ENCODE data around the gene FAM171A1.

FAM171A1 gene

DNA sequence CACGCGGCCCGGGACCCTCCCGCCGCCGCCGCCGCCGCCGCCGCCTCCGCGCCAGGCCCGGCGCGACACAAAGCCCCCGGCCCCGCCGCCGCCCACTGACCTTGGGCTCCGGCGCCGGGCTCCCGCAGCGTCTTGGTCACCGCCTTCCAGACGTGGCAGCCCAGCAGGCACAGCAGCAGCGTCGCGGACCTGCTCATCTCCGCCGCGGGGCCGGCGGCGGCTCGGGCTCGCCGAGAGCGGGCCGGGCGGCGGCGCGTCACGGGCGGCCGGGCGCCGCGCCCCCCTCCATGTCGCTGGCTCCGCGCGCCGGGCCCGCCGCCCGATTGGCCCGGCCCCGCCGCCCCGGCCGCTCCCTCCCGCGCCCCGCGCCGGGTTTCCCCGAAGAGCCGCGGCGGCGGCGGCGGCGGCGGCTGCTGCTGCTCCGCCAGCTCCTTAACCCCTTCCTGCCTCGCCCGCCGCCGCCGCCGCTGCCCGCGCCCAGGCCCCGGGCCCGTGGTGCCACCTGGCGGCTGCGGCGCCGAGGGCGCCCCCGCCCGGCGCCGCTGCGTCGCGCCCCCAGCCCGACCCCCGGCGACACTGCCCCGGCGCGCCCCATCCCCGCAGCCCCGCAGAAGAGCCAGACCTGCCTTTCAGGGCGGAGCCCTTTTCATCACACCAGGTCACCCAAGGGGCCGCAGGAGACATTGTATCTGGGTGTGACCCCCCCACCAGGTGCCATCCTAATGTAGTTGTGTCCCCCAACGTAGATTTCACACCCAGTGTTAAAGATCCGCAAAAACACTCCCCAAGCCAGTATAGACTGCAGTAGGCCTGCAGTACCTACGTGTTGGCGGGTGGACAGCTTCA is at the start of gene FAM171A1:
Gene FAM171A1 (minus strand): TSS at position 434 of the 846 bp plus-strand sequence. CDS start 237 bp downstream, at position 197.
- Histone ChIP-seq H3K9me3 (ENCODE audit: control insufficient read depth, low read length) (no peaks in the 10 kb centered on the region), H3K79me2 (no peaks in the 10 kb centered on the region), H3K9ac (peak within 1 kb of the TSS; percentile 33), H3K27me3 (ENCODE audit: control insufficient read depth, insufficient read depth, low read length) (no peaks in the 10 kb centered on the region), H3K4me2 (ENCODE audit: low read length) (peak within 1 kb of the TSS; percentile 84), H3K36me3 (ENCODE audit: control insufficient read depth, insufficient read depth, low read length) (no peaks in the 10 kb centered on the region), H2AFZ (peak within 1 kb of the TSS; percentile 85), H3K27ac (no peak within 1 kb of the TSS), H3K4me3 (ENCODE audit: low read depth, low read length) (peak within 1 kb of the TSS; percentile 50), H3K4me1 (no peaks in the 10 kb centered on the region)
- TF ChIP-seq, protein P1, sequence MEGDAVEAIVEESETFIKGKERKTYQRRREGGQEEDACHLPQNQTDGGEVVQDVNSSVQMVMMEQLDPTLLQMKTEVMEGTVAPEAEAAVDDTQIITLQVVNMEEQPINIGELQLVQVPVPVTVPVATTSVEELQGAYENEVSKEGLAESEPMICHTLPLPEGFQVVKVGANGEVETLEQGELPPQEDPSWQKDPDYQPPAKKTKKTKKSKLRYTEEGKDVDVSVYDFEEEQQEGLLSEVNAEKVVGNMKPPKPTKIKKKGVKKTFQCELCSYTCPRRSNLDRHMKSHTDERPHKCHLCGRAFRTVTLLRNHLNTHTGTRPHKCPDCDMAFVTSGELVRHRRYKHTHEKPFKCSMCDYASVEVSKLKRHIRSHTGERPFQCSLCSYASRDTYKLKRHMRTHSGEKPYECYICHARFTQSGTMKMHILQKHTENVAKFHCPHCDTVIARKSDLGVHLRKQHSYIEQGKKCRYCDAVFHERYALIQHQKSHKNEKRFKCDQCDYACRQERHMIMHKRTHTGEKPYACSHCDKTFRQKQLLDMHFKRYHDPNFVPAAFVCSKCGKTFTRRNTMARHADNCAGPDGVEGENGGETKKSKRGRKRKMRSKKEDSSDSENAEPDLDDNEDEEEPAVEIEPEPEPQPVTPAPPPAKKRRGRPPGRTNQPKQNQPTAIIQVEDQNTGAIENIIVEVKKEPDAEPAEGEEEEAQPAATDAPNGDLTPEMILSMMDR (IDR thresholded peaks at IDR 0.05) = peak; percentile 6

DNA sequence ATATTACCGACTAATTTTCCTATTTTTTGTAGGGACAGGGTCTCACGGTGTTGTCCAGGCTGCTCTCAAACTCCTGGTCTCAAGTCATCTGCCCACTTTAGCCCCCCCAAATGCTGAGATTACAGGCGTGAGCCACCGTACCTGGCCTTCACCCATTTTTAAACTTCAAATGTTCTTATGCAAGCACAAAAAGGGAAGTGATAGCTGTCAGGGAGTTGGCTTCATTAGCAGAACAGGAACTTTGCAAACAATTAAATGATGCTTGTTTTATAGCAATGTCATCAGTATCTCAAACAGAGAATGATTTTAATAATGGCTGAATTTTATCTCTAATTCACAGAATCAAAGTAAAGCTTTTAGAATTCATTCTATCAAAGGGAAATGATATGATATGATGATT is 49.8 kb upstream of the FAM171A1 start:
- Histone ChIP-seq H3K27me3 (ENCODE audit: control insufficient read depth, insufficient read depth, low read length) (no peaks in the 10 kb centered on the region), H3K4me3 (ENCODE audit: low read depth, low read length) (no peak overlapping the region), H3K4me1 (no peaks in the 10 kb centered on the region), H3K9ac (no peak overlapping the region), H3K4me2 (ENCODE audit: low read length) (no peak overlapping the region), H3K36me3 (ENCODE audit: control insufficient read depth, insufficient read depth, low read length) (no peaks in the 10 kb centered on the region), H3K79me2 (no peaks in the 10 kb centered on the region), H2AFZ (no peak overlapping the region), H3K27ac (no peak overlapping the region), H3K9me3 (ENCODE audit: control insufficient read depth, low read length) (no peaks in the 10 kb centered on the region)
- TF ChIP-seq, protein P1 (IDR thresholded peaks at IDR 0.05) = no peak

DNA sequence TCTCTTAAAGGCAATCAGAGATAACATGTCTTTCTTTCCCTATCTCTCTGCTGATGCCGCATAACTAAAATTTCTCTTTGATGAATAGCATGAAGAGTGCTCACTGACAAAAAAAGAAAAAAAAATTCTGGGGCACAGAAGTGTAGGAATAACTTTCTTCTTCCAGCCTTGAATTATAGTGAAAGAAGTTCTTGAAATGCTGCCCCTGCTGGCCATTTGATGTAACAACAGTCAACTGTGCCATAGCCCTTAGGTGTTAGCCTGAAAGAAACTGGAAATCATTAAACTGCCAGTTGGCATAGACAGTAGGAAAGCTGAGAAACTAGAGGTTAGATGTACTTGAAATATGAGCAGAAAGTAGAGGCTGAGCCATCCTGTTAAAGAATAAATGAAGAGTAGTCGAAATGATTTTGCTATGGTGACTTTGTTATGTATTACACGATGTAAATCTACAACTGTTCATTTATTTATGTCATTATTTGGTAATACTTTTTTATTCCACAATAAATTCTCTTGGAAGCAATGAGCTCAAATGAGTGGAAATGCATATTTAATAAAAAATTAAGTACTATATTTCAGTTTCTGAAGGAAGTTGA is 48.3 kb upstream of the FAM171A1 start:
- no peaks in the 10 kb centered on the region for H3K4me1 ChIP-seq
- H2AFZ ChIP-seq = no peak overlapping the region
- H3K9me3 ChIP-seq (ENCODE audit: control insufficient read depth, low read length) = no peaks in the 10 kb centered on the region
- H3K9ac ChIP-seq = no peak overlapping the region
- H3K79me2 ChIP-seq = no peaks in the 10 kb centered on the region
- TF ChIP-seq, protein P1 (IDR thresholded peaks at IDR 0.05) = peak; percentile 88
- no peaks in the 10 kb centered on the region for H3K36me3 ChIP-seq (ENCODE audit: control insufficient read depth, insufficient read depth, low read length)
- no peak overlapping the region for H3K4me2 ChIP-seq (ENCODE audit: low read length)
- H3K27me3 ChIP-seq (ENCODE audit: control insufficient read depth, insufficient read depth, low read length) = no peaks in the 10 kb centered on the region
- H3K4me3 ChIP-seq (ENCODE audit: low read depth, low read length) = no peak overlapping the region
- no peak overlapping the region for H3K27ac ChIP-seq

DNA sequence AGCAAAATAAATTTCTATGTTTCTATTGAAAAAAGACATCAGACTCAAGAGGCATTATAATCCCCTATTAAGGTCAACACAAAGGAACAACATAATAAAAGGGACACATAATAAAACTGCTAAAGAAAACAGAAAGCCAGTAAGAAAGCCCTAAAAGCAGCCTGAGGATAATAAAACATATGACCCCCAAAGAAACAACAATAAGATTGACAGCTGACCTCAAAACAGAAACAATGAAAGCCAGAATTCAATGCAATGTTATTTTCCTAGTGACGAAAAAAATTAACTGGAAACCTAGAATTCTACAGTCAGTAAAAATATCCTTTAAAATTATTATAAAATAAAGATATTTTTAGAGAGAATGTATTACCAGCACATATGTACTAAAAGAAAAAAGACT is 44.9 kb upstream of the FAM171A1 start:
- Histone ChIP-seq H3K4me3 (ENCODE audit: low read depth, low read length) (no peak overlapping the region), H3K9me3 (ENCODE audit: control insufficient read depth, low read length) (no peaks in the 10 kb centered on the region), H3K4me2 (ENCODE audit: low read length) (no peak overlapping the region), H3K27me3 (ENCODE audit: control insufficient read depth, insufficient read depth, low read length) (no peaks in the 10 kb centered on the region), H3K9ac (no peak overlapping the region), H3K79me2 (no peaks in the 10 kb centered on the region), H3K4me1 (no peaks in the 10 kb centered on the region), H3K27ac (no peak overlapping the region), H3K36me3 (ENCODE audit: control insufficient read depth, insufficient read depth, low read length) (no peaks in the 10 kb centered on the region), H2AFZ (no peak overlapping the region)
- TF ChIP-seq, protein P1 (IDR thresholded peaks at IDR 0.05) = no peak

All from parathyroid adenoma (tissue), 2 donors.